ENCODE results near the gene BLCAP. TPM values are rescaled to one million over a fixed set of nuclear protein-coding genes. Genes with fewer than 3 reads are reported as not detected.

Gene BLCAP
- total RNA-seq, 4 donors from 2014 or later: 66.4 to 104 (median 78.1) TPM

GRCh38 chr20:37505263-37506151 lies 22.2 kb downstream of the BLCAP start:
- Histone ChIP-seq H3K27me3 (no peaks in the 10 kb centered on the region), H3K27ac (no peak overlapping the region), H3K9me3 (no peaks in the 10 kb centered on the region), H3K36me3 (peaks cover 0 to 24% (median 7%) of the 10 kb centered on the region in 3 donors), H3K4me3 (no peak overlapping the region), H3K4me1 (peaks cover 0 to 28% (median 3%) of the 10 kb centered on the region in 3 donors)
- WGBS, 2 donors: 53 to 72% methylated on average over 6 of the region's 7 CpGs
- intact Hi-C loops (cut with DNase I): no loop called here
- TF ChIP-seq POLR2A (IDR thresholded peaks at IDR 0.05) (no peak), CTCF (IDR thresholded peaks at IDR 0.05) (no peak)
- DNase-seq: no peak

DNA sequence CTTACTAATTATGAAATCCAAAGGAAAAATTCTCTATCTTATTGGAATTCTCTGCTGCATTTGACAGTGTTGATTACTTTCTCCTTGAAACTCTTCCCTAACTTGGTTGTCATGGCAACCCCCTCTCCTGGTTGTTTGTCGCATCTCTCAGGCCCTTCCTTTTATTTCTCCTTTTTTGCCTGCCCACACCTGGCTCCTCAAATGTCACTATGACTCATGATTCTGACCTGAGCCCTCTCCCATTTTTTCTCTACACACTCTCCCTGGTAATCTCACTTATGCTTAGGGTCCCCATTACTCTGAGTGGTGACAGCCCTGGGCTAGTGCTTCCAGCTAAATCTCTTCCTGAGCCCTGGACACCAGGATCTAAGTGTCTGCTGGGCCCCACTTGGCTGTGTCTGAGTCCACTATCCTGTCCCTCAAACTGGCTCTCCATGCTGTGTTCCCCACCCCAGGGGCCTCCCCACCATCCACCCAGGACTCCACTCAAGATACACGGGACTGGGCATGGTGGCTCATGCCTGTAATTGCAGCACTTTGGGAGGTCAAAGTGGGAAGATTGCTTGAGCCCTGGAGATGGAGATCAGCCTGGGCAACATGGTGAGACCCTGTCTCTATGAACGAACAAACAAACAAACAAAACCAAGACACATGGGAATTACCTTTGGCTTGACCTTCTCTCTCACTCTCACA lies 23.1 kb downstream of the BLCAP start:
- WGBS, 2 donors: 47 to 57% methylated on average over 2 to 3 of the region's 3 CpGs

DNA sequence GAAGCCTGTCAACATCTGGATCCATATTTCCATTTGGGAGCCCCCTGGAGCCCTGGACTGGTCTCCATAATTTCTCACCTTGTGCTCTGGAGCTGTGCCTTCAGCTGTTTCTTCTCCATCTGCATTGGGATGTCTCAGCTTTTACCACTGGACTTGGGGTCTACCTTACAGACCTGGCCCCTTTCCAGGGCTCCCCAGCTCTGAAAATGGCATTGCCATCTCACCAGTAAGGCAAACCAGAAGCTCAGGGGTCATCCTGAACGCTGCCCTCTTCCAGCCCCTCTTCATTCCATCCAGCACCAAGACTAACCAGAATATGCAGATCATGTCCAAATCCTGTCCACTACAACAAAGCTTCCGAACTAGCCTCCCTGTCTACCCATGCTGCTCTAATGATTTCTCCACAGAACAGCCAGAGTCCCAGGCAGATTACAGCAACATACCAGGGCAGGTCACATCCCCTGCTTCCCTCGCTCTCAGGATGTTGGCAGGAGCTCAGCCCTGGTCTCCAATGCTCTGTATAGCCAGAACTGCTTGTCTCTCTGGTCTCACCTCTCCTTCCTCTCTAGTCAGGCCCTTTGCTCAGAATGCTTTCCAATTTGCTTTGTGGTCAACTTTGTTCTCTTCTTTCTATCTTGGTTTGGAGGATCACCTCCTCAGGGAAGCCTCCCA lies 24.3 kb downstream of the BLCAP start:
- TF ChIP-seq CTCF (IDR thresholded peaks at IDR 0.05): no peak
- no peak for TF ChIP-seq POLR2A (IDR thresholded peaks at IDR 0.05)
- WGBS, 2 donors: 66 to 87% methylated on average over 2 to 3 of the region's 3 CpGs
- DNase-seq: no peak
- no peaks in the 10 kb centered on the region for H3K9me3 ChIP-seq
- no peak overlapping the region for H3K27ac ChIP-seq
- H3K36me3 ChIP-seq: peaks cover 0 to 10% (median 0%) of the 10 kb centered on the region in 3 donors
- intact Hi-C loops (cut with DNase I): no loop called here
- no peak overlapping the region for H3K4me3 ChIP-seq
- H3K27me3 ChIP-seq: no peaks in the 10 kb centered on the region
- H3K4me1 ChIP-seq: peaks cover 0 to 28% (median 3%) of the 10 kb centered on the region in 3 donors

More for the DNA sequence above, 23.1 kb downstream of the BLCAP start:
- no peak overlapping the region for H3K4me3 ChIP-seq
- DNase-seq: no peak
- TF ChIP-seq POLR2A (IDR thresholded peaks at IDR 0.05): no peak
- no peak for TF ChIP-seq CTCF (IDR thresholded peaks at IDR 0.05)
- H3K9me3 ChIP-seq: no peaks in the 10 kb centered on the region
- intact Hi-C loops (cut with DNase I): no loop called here
- H3K27ac ChIP-seq: no peak overlapping the region
- H3K27me3 ChIP-seq: no peaks in the 10 kb centered on the region
- peaks cover 0 to 15% (median 0%) of the 10 kb centered on the region in 3 donors for H3K36me3 ChIP-seq
- H3K4me1 ChIP-seq: peaks cover 0 to 28% (median 3%) of the 10 kb centered on the region in 3 donors

- Histone ChIP-seq H3K27me3 (no peaks in the 10 kb centered on the region), H3K36me3 (peaks cover 0 to 10% (median 0%) of the 10 kb centered on the region in 3 donors), H3K4me1 (peaks cover 0 to 28% (median 3%) of the 10 kb centered on the region in 3 donors), H3K9me3 (no peaks in the 10 kb centered on the region), H3K27ac (no peak overlapping the region), H3K4me3 (no peak overlapping the region)
- no peak for DNase-seq
- TF ChIP-seq POLR2A (IDR thresholded peaks at IDR 0.05) (no peak), CTCF (IDR thresholded peaks at IDR 0.05) (no peak)
- 72% methylated on average over 2 of the region's 2 CpGs for WGBS, 2 donors
- intact Hi-C loops (cut with DNase I): no loop called here
Measured at GRCh38 chr20:37502654-37503053, 25.0 kb downstream of the BLCAP start.
